Measurements from ENCODE around the gene USP40.

GRCh38 chr2:233469261-233470010, 97.1 kb downstream of the USP40 start:
- TF ChIP-seq CTCF (IDR thresholded peaks at IDR 0.05) (no peak), POLR2A (IDR thresholded peaks at IDR 0.05) (no peak)

Data from testis (tissue), 2 donors.